Bronchial epithelial cell (primary cell): Measurements from ENCODE around the gene SCD5. TPM values are rescaled to one million over a fixed set of nuclear protein-coding genes. Genes with fewer than 3 reads are reported as not detected.

Experiments used
- DNase-seq: peaks from one replicate; pipeline ENCODE4 v3.0.0-alpha.2; 2010; ENCODE audit warnings: low read depth
- FAIRE-seq: peaks from 2 replicates; lab custom pipeline; 2011; peaks lifted over from hg19 to GRCh38; lab: Jason Lieb, UNC
- H3K27me3 ChIP-seq: 2 replicates; pipeline ENCODE4 v1.5.1; 2011; ENCODE audit warnings: low read length; ENCODE audit not compliant: control insufficient read depth, insufficient read depth
- H3K36me3 ChIP-seq: 2 replicates; pipeline ENCODE4 v1.5.1; 2011; ENCODE audit warnings: low read length; ENCODE audit not compliant: control insufficient read depth, insufficient read depth
- H3K4me3 ChIP-seq: 2 replicates; pipeline ENCODE4 v1.5.1; 2011; ENCODE audit warnings: mild to moderate bottlenecking, low read depth, low read length, control low read depth
- CTCF ChIP-seq: IDR thresholded peaks from 2 replicates; pipeline ENCODE4 v1.5.1; 2011; ENCODE audit warnings: mild to moderate bottlenecking, moderate library complexity, low read length, control low read depth, inconsistent platforms; ENCODE audit not compliant: insufficient read depth, severe bottlenecking
- total RNA-seq: library from RNA; depleted of rRNA; stranded (reverse); fragments of >200 nt; gene quantifications from 2 replicates; pipeline ENCODE4 v1.2.1, GENCODE V29; 2014

The SCD5 gene
- total RNA-seq, 1 donor from 2014 or later: 1.3 TPM

DNA sequence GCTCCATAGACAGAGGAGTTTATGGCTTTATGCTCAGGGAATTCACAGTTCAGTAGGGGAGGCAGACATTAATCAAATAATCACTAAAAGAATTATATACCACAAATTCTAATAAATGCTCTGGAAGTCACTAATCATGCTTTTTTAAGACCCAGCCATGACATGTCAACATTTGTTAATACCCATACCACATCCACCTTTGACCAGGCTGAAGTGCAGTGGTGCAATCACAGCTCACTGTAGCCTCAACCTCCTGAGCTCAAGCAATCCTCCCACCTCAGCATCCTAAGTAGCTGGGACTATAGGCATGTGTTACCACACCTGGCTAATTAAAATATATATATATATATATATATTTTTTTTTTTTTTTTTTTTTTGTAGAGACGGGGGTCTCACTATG is 12.8 kb upstream of the SCD5 start:
- Histone ChIP-seq H3K4me3 (no peak overlapping the region), H3K36me3 (no peaks in the 10 kb centered on the region), H3K27me3 (no peaks in the 10 kb centered on the region)
- DNase-seq: no peak
- no peak for TF ChIP-seq CTCF
- no peak for FAIRE-seq

- no peaks in the 10 kb centered on the region for H3K27me3 ChIP-seq
- no peak for DNase-seq
- no peaks in the 10 kb centered on the region for H3K36me3 ChIP-seq
- H3K4me3 ChIP-seq: no peak overlapping the region
- no peak for FAIRE-seq
- TF ChIP-seq CTCF: no peak
Observed at GRCh38 chr4:82810176-82810575, 11.6 kb upstream of the SCD5 start.

DNA sequence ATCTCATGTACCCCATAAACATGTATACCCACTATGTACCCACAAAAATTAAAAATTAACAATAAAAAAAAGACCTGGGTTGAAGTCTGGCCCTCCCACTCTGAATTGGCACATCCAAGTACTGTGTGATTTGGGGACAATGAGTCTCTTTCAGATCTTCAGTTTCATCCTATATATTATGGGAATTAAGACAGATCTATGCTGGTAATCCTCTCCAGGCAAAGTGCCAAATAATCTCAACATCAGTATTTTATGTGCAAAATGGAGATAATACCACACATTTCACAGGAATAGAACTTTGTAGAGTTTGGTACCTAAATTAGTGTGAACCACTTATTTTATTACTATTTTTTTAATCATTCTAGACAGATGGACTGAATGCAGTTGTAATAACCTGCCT is 11.0 kb upstream of the SCD5 start:
- no peak for TF ChIP-seq CTCF
- FAIRE-seq (no peak), DNase-seq (no peak)
- no peaks in the 10 kb centered on the region for H3K36me3 ChIP-seq
- H3K27me3 ChIP-seq: no peaks in the 10 kb centered on the region
- no peak overlapping the region for H3K4me3 ChIP-seq

- H3K36me3 ChIP-seq: no peaks in the 10 kb centered on the region
- TF ChIP-seq CTCF: no peak
- no peak for FAIRE-seq
- DNase-seq: no peak
- H3K27me3 ChIP-seq: no peaks in the 10 kb centered on the region
- no peak overlapping the region for H3K4me3 ChIP-seq
Observed at GRCh38 chr4:82803746-82804145, 5.2 kb upstream of the SCD5 start.

- H3K27me3 ChIP-seq: no peaks in the 10 kb centered on the region
- no peak for FAIRE-seq
- TF ChIP-seq CTCF: no peak
- H3K4me3 ChIP-seq: no peak overlapping the region
- no peaks in the 10 kb centered on the region for H3K36me3 ChIP-seq
- DNase-seq: no peak
Observed at GRCh38 chr4:82802911-82803310, 4.3 kb upstream of the SCD5 start.

DNA sequence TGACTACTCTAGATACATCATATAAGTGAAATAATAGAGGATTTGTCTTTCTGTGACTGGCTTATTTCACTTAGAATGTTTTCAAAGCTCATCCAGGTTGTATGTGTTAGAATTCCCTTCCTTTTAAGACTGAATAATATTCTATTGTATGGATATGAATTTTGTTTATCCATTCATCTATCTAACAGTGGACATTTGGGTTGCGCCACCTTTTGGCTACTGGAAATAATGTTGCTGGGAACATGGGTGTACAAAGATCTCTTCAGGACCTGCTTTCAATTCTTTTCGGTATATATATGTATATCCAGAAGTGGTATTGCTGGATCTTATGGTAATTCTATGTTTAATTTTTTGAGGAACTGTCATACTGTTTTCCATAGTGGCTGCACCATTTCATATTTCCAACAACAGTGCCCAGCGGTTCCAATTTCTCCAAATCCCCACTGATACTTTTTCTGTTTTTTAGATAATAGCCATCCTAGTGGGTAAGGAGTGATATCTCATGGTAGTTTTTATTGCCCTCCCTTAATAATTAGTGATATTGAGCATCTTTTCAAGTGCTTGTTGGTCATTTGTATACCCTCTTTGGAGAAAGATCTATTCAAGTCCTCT is 3.4 kb upstream of the SCD5 start:
- DNase-seq (peak; percentile 56), FAIRE-seq (no peak)
- Histone ChIP-seq H3K36me3 (no peaks in the 10 kb centered on the region), H3K27me3 (no peaks in the 10 kb centered on the region), H3K4me3 (no peak overlapping the region)
- peak; percentile 33 for TF ChIP-seq CTCF
